HCT116 (cell line): Measurements from ENCODE around the gene TBCD.

Experiments
- CEBPB ChIP-seq: IDR thresholded peaks from 2 replicates; pipeline ENCODE4 v1.6.1; 2012; ENCODE audit warnings: low read depth
- EZH2 ChIP-seq: fragments of 200-600 bp; sonication (generic); IDR thresholded peaks from 2 replicates; pipeline ENCODE4 v1.6.1; 2017; ENCODE audit warnings: antibody characterized with exemption, mixed run types
- JUND ChIP-seq: IDR thresholded peaks from 2 replicates; pipeline ENCODE4 v1.6.1; 2012
- POLR2A ChIP-seq: IDR thresholded peaks from 2 replicates; pipeline ENCODE4 v1.7.0; 2011; ENCODE audit warnings: borderline replicate concordance; ENCODE audit not compliant: insufficient read depth, insufficient read length; ENCODE audit errors: extremely low read depth
- POLR2AphosphoS5 ChIP-seq: IDR thresholded peaks from 2 replicates; pipeline ENCODE4 v1.6.1; 2011; ENCODE audit warnings: mild to moderate bottlenecking, low read depth, low read length, moderate library complexity
- RAD21 ChIP-seq: IDR thresholded peaks from 2 replicates; pipeline ENCODE4 v1.6.1; 2012; ENCODE audit warnings: low read depth, mild to moderate bottlenecking
- YY1 ChIP-seq: IDR thresholded peaks from 2 replicates; pipeline ENCODE4 v1.6.1; 2011; ENCODE audit warnings: low read length, low read depth, moderate library complexity, mild to moderate bottlenecking; ENCODE audit not compliant: insufficient replicate concordance; ENCODE audit errors: extremely low read depth
- ZBTB33 ChIP-seq: IDR thresholded peaks from 2 replicates; pipeline ENCODE4 v1.6.1; 2011; ENCODE audit warnings: mild to moderate bottlenecking, low read length, moderate library complexity; ENCODE audit not compliant: insufficient replicate concordance; ENCODE audit errors: extremely low read depth
- ZFX ChIP-seq: fragments of 450-650 bp; IDR thresholded peaks from 2 replicates; pipeline ENCODE4 v1.6.1; 2017
- ZNF274 ChIP-seq: fragments of 200-500 bp; sonication (Bioruptor generic); IDR thresholded peaks from 2 replicates; pipeline ENCODE4 v1.6.1; 2014; ENCODE audit warnings: mild to moderate bottlenecking, low read depth, low read length, inconsistent platforms
- TF ChIP-seq, protein P1 (sequence below), 3 experiments: fragments of 200-600 bp in 1 of 3; sonication (generic) in 1 of 3; IDR thresholded peaks in 2 of 3; conservative IDR thresholded peaks in 1 of 3; 2 replicates each; pipeline ENCODE4 v1.5.1; 2012 to 2017; ENCODE audit warnings: low read depth in 2 of 3, low read length in 2 of 3, antibody characterized with exemption in 1 of 3, borderline replicate concordance in 1 of 3, control low read depth in 1 of 3, mild to moderate bottlenecking in 1 of 3, mixed read lengths in 1 of 3, mixed run types in 1 of 3, moderate library complexity in 1 of 3; ENCODE audit not compliant: insufficient read depth in 1 of 3

- no peak for TF ChIP-seq JUND
- TF ChIP-seq, protein P1, sequence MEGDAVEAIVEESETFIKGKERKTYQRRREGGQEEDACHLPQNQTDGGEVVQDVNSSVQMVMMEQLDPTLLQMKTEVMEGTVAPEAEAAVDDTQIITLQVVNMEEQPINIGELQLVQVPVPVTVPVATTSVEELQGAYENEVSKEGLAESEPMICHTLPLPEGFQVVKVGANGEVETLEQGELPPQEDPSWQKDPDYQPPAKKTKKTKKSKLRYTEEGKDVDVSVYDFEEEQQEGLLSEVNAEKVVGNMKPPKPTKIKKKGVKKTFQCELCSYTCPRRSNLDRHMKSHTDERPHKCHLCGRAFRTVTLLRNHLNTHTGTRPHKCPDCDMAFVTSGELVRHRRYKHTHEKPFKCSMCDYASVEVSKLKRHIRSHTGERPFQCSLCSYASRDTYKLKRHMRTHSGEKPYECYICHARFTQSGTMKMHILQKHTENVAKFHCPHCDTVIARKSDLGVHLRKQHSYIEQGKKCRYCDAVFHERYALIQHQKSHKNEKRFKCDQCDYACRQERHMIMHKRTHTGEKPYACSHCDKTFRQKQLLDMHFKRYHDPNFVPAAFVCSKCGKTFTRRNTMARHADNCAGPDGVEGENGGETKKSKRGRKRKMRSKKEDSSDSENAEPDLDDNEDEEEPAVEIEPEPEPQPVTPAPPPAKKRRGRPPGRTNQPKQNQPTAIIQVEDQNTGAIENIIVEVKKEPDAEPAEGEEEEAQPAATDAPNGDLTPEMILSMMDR (IDR thresholded peaks at IDR 0.05 in 2 of 3, conservative IDR thresholded peaks at IDR 0.05 in 1 of 3; ENCODE audit: borderline replicate concordance in 1 of 3, insufficient read depth in 1 of 3, low read depth in 2 of 3, low read length in 2 of 3) = no peak
- no peak for TF ChIP-seq RAD21
- TF ChIP-seq ZFX = no peak
- TF ChIP-seq POLR2A = no peak
- no peak for TF ChIP-seq EZH2
- no peak for TF ChIP-seq POLR2AphosphoS5
- no peak for TF ChIP-seq ZNF274
- no peak for TF ChIP-seq CEBPB
- no peak for TF ChIP-seq ZBTB33
- no peak for TF ChIP-seq YY1
Observed at GRCh38 chr17:82908543-82909160, 156.8 kb downstream of the TBCD start.
